OCI-LY3 (cell line): ENCODE data around the gene SCD5.

ENCODE experiments used
- H2AFZ ChIP-seq: fragments of 200-600, 300-600 bp; shearing (Covaris generic); 2 replicates; pipeline ENCODE4 v1.6.0; 2014; ENCODE audit warnings: antibody characterized with exemption, low read depth, low read length
- H3K27ac ChIP-seq: fragments of 200-600, 300-600 bp; sonication (generic); 2 replicates; pipeline ENCODE4 v1.5.1; 2014; ENCODE audit warnings: mild to moderate bottlenecking, low read length, moderate library complexity, mixed read lengths
- H3K27me3 ChIP-seq: fragments of 200-600, 300-600 bp; sonication (generic); 2 replicates; pipeline ENCODE4 v1.6.1; 2014; ENCODE audit warnings: low read depth, low read length, mixed read lengths
- H3K36me3 ChIP-seq: fragments of 200-600, 300-600 bp; sonication (generic); replicated peaks from 2 replicates; pipeline ENCODE3; 2014; ENCODE audit warnings: low read depth, low read length, mixed read lengths
- H3K4me1 ChIP-seq: fragments of 300-600, 200-600 bp; sonication (generic); 2 replicates; pipeline ENCODE4 v1.6.1; 2014; ENCODE audit warnings: low read length, mixed read lengths
- H3K4me2 ChIP-seq: fragments of 200-600, 300-600 bp; sonication (generic); 2 replicates; pipeline ENCODE4 v1.6.1; 2014; ENCODE audit warnings: low read length, mixed read lengths
- H3K4me3 ChIP-seq: fragments of 300-600, 200-600 bp; sonication (generic); 2 replicates; pipeline ENCODE4 v1.5.1; 2014; ENCODE audit warnings: antibody characterized with exemption, mild to moderate bottlenecking, low read length, moderate library complexity
- H3K79me2 ChIP-seq: fragments of 300-600, 200-600 bp; shearing (Covaris generic); 2 replicates; pipeline ENCODE4 v1.6.1; 2014; ENCODE audit warnings: mild to moderate bottlenecking, low read length, mixed read lengths
- H3K9ac ChIP-seq: fragments of 300-600, 200-600 bp; shearing (Covaris generic); 2 replicates; pipeline ENCODE4 v1.6.0; 2014; ENCODE audit warnings: mild to moderate bottlenecking, low read length, moderate library complexity
- H3K9me3 ChIP-seq: fragments of 200-600, 300-600 bp; shearing (Covaris generic); 2 replicates; pipeline ENCODE4 v1.6.1; 2014; ENCODE audit warnings: low read length, mixed read lengths; ENCODE audit not compliant: insufficient read depth
- H4K20me1 ChIP-seq: fragments of 200-600, 300-600 bp; sonication (generic); 2 replicates; pipeline ENCODE4 v1.6.1; 2016; ENCODE audit warnings: low read length, mixed read lengths; ENCODE audit not compliant: insufficient read depth
- EZH2phosphoT487 ChIP-seq: fragments of 200-600 bp; shearing (Covaris generic); IDR thresholded peaks from 2 replicates; pipeline ENCODE4 v1.6.1; 2018; ENCODE audit warnings: antibody characterized with exemption, mixed run types, low read depth
- TF ChIP-seq, protein P1 (sequence below): fragments of 200-600, 300-600 bp; sonication (generic); IDR thresholded peaks from 2 replicates; pipeline ENCODE4 v1.5.1; 2014; ENCODE audit warnings: antibody characterized with exemption, low read length, low read depth

The SCD5 gene

DNA sequence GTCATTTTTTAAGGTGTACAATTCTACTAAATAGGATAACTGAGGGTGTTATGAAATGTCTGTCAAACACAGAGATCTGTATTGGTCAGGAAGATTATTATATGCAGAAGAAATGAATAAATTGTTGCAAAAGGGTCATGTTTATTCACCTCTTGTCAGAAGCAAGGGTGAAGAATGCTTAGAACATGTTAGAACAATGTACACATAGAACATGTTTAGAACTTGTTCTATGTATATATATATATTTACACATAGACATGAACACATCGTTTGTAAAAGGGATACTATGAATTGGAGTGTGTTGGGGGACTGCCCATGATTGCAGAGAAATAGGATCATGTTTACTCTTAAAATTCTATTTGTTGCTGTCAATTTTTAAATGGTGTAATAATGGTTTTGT lies 208.8 kb downstream of the SCD5 start:
- TF ChIP-seq, protein P1, sequence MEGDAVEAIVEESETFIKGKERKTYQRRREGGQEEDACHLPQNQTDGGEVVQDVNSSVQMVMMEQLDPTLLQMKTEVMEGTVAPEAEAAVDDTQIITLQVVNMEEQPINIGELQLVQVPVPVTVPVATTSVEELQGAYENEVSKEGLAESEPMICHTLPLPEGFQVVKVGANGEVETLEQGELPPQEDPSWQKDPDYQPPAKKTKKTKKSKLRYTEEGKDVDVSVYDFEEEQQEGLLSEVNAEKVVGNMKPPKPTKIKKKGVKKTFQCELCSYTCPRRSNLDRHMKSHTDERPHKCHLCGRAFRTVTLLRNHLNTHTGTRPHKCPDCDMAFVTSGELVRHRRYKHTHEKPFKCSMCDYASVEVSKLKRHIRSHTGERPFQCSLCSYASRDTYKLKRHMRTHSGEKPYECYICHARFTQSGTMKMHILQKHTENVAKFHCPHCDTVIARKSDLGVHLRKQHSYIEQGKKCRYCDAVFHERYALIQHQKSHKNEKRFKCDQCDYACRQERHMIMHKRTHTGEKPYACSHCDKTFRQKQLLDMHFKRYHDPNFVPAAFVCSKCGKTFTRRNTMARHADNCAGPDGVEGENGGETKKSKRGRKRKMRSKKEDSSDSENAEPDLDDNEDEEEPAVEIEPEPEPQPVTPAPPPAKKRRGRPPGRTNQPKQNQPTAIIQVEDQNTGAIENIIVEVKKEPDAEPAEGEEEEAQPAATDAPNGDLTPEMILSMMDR = no peak
- no peak for TF ChIP-seq EZH2phosphoT487
- Histone ChIP-seq H3K4me2 (no peak overlapping the region), H2AFZ (no peak overlapping the region), H3K27me3 (peaks cover 12% of the 10 kb centered on the region), H3K4me3 (no peak overlapping the region), H3K27ac (no peak overlapping the region), H3K9me3 (no peaks in the 10 kb centered on the region), H4K20me1 (no peaks in the 10 kb centered on the region), H3K9ac (no peak overlapping the region), H3K4me1 (no peaks in the 10 kb centered on the region), H3K36me3 (no peaks in the 10 kb centered on the region), H3K79me2 (no peaks in the 10 kb centered on the region)

DNA sequence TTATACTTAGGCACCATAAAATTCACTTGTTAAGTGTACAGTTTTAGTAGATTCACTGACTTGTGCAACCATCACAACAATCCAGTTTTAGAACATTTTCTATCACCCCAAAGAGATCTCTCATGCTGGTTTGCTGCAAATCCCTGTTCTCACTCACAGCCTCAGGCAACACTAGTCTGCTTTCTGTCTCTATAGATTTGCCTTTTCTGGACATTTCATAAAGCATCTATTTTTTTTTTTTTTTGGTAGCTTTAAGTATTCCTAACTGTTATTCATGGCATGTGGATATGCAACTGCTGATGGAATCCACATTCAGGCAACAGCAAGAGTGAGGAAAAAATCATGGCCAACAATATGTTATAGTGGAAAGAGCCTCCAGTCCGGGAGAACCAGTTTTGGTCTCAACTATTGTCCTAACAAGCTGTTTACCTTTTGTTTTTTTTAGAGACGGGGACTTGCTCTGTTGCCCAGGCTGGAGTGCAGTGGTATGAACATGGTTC lies 209.8 kb downstream of the SCD5 start:
- peaks cover 12% of the 10 kb centered on the region for H3K27me3 ChIP-seq
- H3K4me2 ChIP-seq = no peak overlapping the region
- H3K4me3 ChIP-seq = no peak overlapping the region

GRCh38 chr4:82587826-82588540 lies 210.6 kb downstream of the SCD5 start:
- Histone ChIP-seq H3K27me3 (peaks cover 7% of the 10 kb centered on the region; the same call in 1 of the 2 replicates), H2AFZ (no peak overlapping the region), H3K4me2 (no peak overlapping the region), H3K9ac (no peak overlapping the region), H3K4me3 (no peak overlapping the region), H3K36me3 (no peaks in the 10 kb centered on the region), H3K27ac (no peak overlapping the region), H3K79me2 (no peaks in the 10 kb centered on the region), H3K4me1 (no peaks in the 10 kb centered on the region), H3K9me3 (no peaks in the 10 kb centered on the region), H4K20me1 (no peaks in the 10 kb centered on the region)
- TF ChIP-seq, protein P1 = no peak
- TF ChIP-seq EZH2phosphoT487 = no peak

More for the DNA sequence above, 209.8 kb downstream of the SCD5 start:
- H3K79me2 ChIP-seq = no peaks in the 10 kb centered on the region
- TF ChIP-seq EZH2phosphoT487 = no peak
- TF ChIP-seq, protein P1 = no peak
- no peak overlapping the region for H3K9ac ChIP-seq
- no peak overlapping the region for H3K27ac ChIP-seq
- no peaks in the 10 kb centered on the region for H3K36me3 ChIP-seq
- H3K4me1 ChIP-seq = no peaks in the 10 kb centered on the region
- H2AFZ ChIP-seq = no peak overlapping the region
- no peaks in the 10 kb centered on the region for H4K20me1 ChIP-seq
- no peaks in the 10 kb centered on the region for H3K9me3 ChIP-seq

DNA sequence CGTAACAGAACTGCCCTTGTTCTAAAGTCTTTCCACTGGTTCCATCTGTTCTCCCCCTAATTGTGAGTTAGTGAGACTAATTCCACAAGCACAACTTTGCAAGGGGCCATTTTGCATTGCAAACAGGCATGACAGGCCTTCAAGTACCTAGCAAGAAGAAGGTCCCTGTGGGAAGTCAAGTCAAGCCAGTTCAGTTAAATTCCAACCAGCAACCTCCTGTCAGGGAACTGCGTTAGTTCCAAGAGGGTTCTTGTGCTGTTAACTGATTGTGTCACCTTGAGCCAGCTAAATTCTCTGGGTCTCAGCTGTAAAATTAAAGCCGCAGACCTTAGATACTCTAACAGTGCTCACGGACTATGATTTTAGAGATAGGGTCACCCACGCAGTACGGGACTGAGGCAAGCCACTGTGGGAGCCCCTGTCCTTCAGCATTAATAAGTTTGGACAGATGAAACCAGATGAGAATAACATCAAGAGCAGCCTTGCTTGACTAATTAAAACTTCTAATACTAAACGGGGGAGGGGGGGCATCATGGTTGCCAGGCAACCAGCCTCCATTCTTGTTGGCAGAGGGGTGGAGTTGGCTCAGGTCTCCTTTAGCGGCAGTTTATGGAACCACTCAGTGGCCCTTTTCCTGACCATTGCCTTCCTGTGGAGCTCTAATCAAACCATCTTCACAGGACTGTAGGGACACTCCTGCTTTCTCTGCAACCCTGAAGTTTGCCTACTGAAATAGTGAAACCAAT lies 212.7 kb downstream of the SCD5 start:
- no peaks in the 10 kb centered on the region for H3K9me3 ChIP-seq
- H3K27ac ChIP-seq = no peak overlapping the region
- H3K27me3 ChIP-seq = no peaks in the 10 kb centered on the region
- no peaks in the 10 kb centered on the region for H4K20me1 ChIP-seq
- no peak overlapping the region for H2AFZ ChIP-seq
- no peak for TF ChIP-seq EZH2phosphoT487
- TF ChIP-seq, protein P1 = no peak
- no peaks in the 10 kb centered on the region for H3K36me3 ChIP-seq
- H3K4me3 ChIP-seq = no peak overlapping the region
- no peak overlapping the region for H3K4me2 ChIP-seq
- H3K9ac ChIP-seq = no peak overlapping the region
- no peaks in the 10 kb centered on the region for H3K4me1 ChIP-seq
- H3K79me2 ChIP-seq = no peaks in the 10 kb centered on the region
